Activated T-helper 1 cell treated with Interleukin-2 at 50 U/mL for 16 hours (primary cell): ENCODE measurements around the gene RCSD1.

Experiments used
- DNase-seq: peaks from one replicate; pipeline ENCODE4 v3.0.0-alpha.2; 2020; ENCODE audit warnings: low read depth

The RCSD1 gene

DNA sequence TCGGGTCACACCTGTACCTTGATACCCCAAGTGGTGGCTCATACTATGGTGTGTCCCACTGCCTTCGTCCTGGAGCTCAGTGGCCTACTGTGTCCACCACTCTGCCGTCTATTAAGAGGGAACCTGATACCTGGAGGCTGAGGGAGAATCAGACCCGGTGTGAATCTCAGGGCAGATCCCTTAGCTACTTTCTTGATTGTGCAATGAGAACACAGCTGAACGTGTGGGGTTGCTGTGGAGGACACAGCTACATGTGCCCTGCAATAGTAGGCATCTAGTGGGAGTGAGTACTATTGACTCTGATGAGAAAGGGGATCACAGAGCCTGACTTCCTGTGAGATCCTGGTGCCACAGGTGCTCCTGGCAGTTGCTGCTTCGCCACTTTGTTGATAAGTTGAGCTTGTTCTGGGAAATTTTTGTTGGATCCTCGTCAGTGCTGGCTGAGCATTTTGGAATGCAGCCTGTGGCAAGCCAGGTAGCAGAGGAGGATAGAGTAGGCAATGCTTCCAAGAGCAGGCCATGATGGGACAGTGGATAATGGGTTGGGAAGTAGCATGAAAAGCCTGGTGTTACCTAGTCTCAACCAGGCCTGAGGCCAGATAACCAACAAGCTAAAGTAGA lies 63.5 kb downstream of the RCSD1 start:
- no peak for DNase-seq

DNA sequence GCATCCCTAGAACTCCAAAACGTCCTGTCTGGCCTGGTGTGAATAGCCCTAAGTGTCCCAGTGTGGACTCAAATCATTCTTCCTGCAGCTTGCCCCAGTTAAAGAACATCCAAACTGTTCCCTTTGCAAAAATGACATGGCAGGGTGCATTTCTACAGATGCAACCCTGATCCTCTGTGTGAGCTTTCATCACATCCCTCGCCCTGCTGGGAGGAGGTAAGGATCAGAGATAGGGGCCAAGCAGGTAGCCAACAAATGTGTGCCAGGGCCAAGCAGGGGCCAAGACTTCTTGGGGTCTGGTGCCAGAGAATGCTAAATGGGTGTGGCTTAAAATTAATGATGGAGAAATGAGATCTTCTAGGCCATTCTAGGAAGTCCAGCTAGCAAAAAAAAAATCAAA lies 64.7 kb downstream of the RCSD1 start:
- no peak for DNase-seq

DNA sequence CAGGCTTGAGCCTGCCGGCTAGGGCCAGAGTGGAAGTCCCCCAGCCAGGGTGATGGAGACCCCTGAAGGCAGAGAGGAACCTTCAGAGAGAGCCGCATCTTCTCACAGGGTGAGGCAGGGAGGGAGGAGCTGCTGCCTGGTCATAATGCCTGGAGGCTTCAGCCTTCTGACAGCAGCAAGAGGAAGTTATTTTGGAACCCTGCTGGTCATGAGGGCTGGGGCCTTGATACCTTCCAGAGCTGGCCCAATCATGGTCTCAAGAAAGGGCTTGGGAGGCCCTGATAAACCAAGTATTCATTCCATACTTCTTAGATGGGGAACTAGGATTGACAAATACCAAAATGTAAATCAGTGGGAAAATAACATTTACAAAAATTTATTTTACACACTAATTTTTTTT lies 65.1 kb downstream of the RCSD1 start:
- DNase-seq: no peak

DNA sequence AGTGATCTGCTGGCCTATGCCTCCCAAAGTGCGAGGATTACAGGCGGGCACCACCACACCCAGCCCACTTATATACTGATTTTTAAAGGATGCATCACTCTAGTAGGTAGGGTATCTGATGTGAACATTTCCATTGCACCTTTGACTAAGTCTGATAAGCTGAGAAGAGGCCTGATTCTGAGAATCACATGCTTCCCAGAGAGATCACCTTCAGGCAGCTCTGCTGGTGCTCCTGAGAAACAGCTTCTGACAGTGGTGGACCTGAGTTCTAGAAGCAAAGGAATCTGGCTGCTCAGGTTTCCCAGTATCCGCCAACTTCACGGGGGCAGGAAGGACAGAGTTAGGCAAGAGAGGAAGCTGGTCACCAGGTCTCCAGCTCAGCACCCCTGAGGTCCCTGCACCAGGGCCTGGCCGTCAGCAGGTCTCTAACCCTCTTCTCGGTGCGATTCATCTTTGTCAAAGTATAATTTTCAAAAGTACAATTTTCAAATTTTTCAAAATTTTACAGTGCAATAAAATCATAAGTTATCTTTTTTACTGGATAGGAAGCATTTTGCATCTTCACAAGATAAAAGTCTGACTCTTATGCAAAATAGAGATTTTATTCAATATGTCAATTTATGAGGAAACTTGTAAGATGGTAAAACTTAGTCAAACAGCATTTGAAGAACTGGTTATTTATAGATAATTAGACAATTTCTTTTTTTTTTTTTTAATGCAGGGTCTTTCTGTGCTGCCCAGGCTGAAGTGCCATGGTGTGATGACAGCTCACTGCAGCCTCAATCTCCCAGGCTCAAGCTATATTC lies 65.9 kb downstream of the RCSD1 start:
- no peak for DNase-seq

DNA sequence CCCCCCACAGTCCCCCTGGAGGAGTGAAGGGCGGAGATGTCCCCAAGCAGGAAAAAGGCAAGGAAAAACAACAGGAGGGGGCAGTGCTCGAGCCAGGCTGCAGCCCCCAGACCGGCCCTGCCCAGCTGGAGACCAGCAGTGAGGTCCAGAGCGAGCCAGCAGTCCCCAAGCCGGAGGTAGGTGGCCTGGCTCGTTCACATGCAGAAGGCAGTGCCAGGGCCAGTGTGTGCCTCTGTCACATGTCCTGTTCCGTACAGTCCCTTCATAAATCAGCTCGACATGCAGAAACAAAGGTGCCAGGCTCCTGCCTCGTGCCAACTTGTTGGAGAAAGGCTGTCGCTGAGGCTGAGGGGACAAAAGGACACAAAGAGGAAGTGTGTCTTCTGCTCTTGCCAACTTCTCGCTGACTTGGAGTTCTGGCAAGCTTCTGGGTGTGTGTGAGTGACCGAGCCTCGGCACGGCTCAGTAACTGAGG lies 67.7 kb downstream of the RCSD1 start:
- DNase-seq: no peak

DNA sequence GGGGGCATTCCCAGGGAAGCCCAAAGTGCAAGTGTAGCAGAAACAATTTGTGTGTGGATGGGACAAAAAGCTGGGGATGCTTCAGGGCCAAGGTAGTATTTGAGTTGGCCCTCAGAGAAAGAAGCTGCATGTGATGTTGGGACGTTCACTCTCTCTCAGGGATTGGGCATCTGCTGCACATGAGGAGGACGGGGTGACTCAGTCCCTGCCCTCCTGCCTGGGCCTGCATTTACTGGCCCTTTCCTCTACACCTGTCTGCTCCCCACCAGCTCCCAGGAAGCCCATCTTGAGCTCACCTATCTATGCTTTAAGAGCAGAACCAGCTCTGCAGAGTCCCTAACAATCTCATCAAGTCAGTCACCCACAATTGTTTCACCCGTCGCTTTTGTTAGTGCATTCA lies 68.3 kb downstream of the RCSD1 start:
- DNase-seq: no peak

DNA sequence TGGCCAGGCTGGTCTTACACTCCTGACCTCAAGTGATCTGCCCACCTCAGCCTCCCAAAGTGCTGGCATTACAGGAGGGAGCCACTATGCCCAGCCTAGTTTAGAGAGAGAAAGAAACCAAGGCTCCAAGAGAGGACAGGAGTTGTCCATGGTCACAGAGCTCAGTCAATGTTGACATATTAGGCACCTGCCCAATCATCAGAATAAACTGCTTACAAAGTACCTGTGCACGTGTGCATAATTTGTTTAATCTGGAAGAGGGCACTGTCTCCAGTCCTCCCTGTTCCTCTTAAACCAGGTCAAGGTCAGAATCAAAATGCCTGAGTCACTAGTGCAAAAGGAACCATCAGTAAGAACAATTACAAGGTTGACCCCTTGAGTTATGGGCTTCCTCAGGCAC lies 71.5 kb downstream of the RCSD1 start:
- no peak for DNase-seq

DNA sequence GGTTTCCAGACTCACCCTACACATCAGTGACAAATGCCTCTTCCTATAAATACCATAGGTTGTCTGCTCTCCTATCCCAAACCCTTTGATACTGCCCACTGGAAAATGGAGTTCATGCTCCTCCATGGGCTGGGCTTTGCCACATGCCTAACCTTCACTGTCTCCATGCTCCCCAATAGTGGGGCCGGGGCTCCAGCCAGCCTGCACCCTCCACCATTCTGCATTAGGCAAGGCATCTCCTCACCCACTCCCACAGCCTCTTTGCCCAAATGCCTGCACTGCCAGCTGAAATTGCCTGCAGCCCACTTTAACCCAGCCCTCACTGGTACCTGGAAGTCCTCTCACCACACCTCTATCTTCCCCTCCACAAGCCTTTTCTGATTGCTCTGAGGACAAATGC lies 73.5 kb downstream of the RCSD1 start:
- no peak for DNase-seq

DNA sequence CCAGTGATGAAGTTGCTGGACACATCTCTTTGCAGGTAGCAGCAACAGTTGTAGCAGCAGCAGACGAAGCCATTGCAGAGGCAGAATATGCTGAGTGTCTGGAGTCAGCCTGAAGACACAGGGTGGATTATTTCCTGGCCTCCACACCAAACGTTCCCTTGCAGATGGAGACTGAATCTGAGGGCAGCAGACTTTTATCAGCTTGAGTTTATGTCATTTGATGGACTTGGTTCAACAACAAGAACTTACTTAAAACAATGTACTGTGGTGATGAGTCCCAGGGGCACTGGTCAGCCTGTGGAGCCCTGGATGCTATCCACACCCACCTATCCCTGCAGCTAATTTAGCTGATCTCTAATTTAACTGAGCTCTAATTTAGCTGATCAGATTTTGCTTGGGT lies 74.7 kb downstream of the RCSD1 start:
- DNase-seq: no peak

DNA sequence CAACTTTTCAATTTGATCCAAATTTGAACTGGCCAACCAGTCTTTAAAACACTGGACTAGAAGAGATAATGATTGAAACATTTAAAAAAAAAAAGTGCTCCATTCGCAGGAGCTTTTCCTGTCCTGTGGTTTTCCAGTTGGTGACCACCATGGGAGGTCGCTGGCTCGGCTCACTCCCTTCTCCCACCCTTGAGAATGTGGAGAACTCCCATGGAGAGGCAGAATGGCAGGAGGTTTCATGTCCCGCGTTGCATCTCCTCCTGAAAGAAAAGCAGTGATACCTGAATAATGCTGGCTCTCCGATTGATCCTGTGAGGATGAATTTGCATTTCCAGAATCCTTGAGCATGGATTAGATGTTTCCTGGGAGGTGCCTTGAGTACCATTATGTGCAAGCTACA lies 75.2 kb downstream of the RCSD1 start:
- no peak for DNase-seq

DNA sequence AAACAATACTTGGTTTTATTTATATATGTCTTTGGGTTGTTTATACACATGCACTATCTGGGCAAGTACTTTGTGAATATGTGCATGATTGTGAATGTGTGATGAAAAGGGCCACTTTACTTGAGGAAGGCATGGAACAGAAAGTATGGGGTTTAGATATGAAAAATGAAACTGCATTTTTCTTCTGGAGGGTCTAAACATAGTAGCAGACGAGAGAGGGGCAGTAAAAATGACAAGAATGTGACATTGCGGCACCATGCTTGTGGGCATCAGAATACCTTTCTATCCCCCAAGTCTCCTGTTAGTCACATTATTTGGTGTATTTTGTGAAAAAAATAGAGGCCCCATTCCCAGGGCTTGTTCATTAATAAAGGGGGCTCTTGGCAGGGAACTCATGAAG lies 76.3 kb downstream of the RCSD1 start:
- no peak for DNase-seq

DNA sequence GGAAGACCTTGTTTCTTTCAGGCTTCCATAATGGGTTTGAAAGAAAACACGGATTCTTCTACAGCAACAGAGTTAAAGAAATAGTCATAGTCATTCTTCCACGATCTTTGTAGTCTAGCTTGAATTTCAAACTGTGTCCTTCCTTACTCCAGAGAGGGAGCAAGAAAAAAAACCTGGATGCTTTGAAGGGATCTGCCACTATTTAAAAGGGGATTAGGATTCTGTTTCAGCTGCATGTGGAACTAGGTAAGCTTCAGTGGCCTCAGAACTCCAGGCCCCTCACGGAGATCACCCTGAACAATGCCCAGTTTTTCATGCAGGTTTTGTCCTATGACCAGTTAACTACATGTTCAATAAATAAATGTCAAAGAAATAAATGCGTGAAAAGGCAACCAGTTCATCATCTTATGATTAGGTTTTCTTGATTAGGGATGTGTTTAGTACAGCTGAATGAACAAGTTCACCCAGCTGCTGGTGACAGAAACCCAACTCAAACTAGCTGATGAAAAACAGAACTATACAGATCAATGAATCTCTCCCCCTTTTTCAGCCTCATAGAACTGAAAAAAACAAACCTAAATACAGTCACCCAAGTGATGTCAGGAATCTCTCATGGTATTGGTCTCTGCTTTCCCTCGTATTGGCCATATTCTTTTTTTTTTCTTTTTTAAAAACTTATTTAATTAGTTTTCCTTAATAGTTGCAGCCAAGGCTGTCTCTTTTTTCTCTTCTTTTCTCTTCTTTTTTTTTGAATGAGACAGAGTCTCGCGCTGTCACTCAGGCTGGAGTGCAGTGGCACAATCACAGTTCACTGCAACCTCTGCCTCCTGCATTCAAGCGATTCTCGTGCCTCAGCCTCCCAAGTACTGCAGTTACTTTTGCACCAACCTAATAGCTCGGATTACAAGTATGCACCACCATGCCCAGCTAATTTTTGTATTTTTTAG lies 77.2 kb downstream of the RCSD1 start:
- no peak for DNase-seq

DNA sequence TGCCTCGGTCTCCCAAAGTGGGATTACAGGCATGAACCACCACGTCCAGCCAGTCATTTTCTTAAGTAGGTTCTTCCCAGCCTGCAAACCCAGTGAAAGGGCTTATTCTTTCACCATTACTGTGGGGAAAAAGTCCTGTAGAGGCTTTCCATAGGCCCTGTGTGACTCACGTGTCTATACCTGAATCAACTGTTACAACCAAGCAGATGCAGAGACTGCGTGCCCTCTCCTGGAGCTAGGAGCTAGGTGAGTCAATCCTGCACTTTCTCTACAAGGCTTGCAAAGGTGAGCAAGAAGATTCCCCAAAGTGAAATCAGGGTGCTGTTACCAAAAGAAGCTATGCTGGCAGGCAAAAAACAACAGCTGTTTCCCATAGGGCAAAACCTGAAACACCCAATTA lies 77.9 kb downstream of the RCSD1 start:
- DNase-seq: no peak

DNA sequence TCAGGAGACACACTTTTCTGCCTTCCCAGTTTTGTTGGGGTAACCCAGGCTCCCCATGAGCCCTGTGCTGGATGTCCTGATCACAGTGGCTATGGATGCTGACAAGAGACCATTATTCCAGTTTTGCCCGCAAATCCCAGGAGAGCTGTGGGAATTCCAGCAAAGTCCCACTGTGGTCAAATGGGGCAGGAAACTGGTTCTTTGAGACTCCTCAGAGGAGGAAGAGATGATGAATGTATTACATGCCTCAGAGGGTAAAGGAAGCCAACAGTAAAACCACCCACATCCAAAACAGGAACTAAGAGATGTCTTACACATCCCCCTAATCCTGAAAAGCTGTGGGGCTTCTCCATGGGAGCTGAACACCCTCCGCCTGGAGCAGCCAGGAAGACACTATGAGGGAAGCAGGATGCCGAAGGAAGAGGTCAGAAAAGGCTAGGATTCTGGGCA lies 78.9 kb downstream of the RCSD1 start:
- DNase-seq: no peak

DNA sequence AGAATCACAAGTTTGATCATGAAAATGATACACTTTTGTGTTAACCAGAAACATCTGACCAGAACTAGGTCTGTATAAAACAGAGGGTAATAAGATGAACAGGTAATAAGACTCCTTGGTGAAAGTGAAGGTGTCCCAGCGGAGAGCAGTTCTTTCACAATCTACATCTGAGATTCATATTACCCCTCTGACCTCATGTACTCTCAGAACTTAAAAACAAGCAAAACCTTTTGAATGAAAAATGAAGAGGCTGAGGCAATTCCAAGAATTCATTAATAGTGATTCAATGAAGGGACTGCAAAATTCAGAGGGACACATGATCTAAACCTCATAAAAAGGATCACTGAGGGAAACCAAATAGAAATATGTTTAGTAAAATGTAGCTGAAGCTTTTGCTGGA lies 80.8 kb downstream of the RCSD1 start:
- no peak for DNase-seq

DNA sequence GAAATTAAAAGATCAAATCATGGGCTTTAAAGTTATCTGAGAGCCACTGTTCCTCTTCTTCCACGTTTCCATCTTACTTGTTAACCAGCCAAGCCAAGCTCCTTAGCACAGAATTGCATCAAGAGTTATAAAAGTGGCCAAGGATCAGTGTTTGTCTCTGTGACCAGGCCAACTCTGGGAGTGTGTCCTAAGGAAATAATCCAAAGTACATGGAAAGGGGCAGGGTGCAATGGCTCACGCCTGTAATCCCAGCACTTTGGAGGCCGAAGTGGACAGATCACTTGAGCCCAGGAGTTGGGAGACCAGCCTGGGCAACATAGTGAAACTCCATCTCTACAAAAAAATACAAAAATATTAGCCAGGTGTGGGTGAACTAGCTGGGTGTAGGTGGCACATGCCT lies 81.8 kb downstream of the RCSD1 start:
- DNase-seq: no peak

DNA sequence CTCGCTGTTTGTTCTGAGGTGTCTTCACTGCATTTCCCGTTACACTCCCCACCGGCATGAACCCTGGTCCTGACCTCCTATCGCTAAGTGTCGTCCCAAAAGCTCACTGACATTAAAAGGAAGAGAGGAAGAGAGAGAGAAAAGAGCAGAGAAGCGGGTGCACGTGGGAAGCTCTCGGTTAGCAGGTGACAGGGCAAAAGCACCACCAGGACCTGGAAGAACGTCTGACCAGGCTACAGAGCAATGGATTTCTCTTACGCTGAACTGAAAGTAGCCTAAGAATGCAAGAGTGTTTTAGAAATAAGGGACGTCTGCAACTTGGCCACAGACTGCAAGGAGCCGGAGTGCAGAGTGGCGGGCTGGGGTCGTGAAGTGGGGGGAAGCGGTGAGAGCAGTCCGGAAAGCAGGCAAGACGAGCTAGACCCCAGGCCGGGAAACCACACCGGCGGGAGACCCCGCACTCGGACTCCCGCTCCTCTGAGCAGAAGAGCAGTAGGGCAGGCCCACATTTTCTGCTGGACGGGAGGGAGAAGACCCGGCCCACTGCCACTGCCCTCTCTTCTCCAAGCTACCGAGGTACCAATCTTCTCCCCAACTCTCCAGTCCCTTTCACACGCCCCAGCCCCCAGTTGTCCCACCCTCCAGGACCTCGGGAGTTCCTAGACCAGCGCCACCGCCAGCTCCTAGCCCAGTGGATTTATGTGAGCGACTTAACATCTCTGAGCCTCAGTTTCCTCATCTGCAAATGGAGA lies 83.5 kb downstream of the RCSD1 start:
- DNase-seq: no peak

DNA sequence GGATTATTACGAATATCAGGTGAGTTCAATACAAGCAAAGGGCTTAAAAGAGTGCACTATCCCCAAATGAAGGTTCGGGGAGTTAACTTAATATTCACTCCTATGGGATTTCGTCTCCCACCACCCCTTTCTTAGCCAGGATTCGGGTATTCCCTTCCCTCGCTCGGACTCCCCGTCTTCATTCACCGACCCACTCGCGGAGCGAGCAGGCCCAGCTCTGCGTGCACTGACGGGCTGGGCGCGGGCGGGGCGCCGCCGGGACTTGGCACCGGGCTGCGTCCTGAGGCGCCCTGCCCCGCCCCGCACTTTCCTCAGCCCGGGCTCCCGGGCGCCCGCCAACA lies 84.0 kb downstream of the RCSD1 start:
- DNase-seq: no peak

DNA sequence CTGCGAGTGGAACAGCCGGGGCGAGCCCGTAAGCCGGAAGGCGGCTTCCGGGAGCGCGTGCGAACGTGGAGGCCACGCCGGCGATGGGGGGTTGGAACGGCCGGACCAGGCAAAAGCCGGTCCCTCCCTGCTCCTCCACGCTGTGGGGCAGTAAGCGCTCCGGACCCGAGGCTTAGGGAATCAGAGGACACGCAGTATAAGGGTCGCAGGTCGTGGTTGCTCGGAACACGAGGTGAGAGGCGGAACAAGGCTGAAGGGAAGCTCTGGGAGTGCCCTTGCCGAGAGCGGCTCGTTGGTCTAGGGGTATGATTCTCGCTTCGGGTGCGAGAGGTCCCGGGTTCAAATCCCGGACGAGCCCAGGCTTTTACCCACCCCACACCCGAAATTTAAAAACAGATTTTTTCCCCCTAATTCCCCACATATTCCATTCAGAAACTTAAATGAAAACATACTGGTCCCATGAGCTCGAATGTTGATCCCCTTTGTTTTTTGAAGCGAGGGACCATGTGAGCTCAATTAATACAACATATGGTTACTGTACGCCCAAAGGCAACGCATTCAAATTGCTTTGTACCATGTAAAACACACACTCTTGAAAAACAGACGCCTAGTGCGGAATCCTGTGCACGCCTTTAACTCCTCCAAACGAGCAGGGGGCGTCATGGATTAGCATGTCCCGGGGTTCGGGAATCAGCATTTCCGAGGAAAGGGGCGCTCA lies 84.6 kb downstream of the RCSD1 start:
- DNase-seq: peak; percentile 71

DNA sequence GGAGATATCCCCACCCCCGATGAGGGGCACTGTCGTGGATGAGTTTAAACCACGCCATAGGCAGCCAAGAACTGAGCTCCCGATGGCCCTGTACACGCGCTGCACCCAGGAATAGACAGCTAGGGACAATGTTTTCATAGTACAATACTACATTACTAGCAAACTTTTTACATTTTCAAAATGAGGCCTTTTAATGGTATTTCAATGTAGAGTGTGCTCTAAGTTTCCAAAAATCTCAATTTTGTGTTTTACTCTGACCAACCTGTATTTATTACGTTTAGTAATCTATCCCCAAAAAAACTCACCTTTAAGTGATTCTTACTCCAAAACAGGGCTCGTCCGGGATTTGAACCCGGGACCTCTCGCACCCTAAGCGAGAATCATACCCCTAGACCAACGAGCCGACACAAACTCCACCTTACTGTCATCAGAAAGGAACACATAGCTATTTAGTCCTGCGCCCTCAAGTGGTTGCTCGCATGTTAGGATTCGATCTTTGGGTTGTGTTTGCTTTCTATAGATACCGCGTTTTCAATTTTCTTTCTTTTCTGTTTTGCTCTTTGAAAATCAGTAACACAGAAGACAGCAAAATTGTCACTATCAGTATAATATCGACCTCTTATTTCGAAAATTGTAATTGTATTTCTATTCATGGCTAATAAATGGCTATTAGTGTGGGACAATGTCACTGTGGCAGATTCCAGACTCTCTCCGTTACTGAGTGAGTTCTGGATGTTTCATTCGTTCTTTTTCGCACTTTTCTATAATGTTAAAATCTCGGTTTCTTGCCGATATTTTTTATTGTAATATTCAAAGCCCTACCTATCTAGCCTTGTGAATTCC lies 85.3 kb downstream of the RCSD1 start:
- DNase-seq: peak; percentile 69

DNA sequence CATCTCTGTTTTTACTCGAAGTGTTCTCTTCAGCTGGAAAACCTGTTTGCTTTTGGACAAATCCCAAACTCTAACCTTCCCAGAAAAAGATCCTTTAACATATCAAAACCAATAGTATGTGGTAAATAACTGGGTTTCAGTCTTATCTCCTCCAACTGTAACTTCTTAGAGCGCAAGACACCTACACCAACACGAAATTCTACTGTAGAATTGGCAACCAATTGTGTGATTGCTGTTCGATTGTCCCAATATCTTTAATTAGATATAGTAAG lies 85.9 kb downstream of the RCSD1 start:
- DNase-seq: no peak
